Stimulated activated naive CD8-positive, alpha-beta T cell treated with anti-CD3 and anti-CD28 coated beads, Interleukin-15, amount 100 ng/mL, for 72 hours (primary cell): Measurements from ENCODE around the gene PAGR1.
"Not testable (repeated sequence)": the region's sequence is repeated elsewhere in the genome, so short reads cannot be mapped to it uniquely, and the experiment has no call there.

ENCODE experiments used
- ATAC-seq: fragments of 150-1000 bp; cut with Tn5 transposase; 2 replicates; pipeline ENCODE4 v1.10.0; 2021; ENCODE audit warnings: mild to moderate bottlenecking, moderate library complexity
- DNase-seq, 2 donors: peaks; one replicate each; pipeline ENCODE4 v3.0.0; 2021 to 2022
- H3K27ac Mint-ChIP-seq, 2 donors: one replicate each; pipeline ENCODE4 v1.8.0; 2022; ENCODE audit warnings: mild to moderate bottlenecking in 2 of 2, mixed read lengths in 2 of 2, moderate library complexity in 2 of 2
- H3K27me3 Mint-ChIP-seq: one replicate; pipeline ENCODE4 v1.8.0; 2022; ENCODE audit warnings: mixed read lengths
- H3K4me1 Mint-ChIP-seq: one replicate; pipeline ENCODE4 v1.8.0; 2022; ENCODE audit warnings: mild to moderate bottlenecking, mixed read lengths
- H3K4me3 Mint-ChIP-seq, 2 donors: one replicate each; pipeline ENCODE4 v1.8.0; 2022; ENCODE audit warnings: mild to moderate bottlenecking in 2 of 2, mixed read lengths in 2 of 2, moderate library complexity in 1 of 2
- H3K9me3 Mint-ChIP-seq, 2 donors: one replicate each; pipeline ENCODE4 v1.8.0; 2022; ENCODE audit warnings: mixed read lengths in 2 of 2

Gene PAGR1

GRCh38 chr16:29858149-29858849 lies 42.3 kb downstream of the PAGR1 start:
- DNase-seq: no peak
- H3K27ac Mint-ChIP-seq: no peak overlapping the region
- H3K4me3 Mint-ChIP-seq: no peak overlapping the region
- no peaks in the 10 kb centered on the region for H3K27me3 Mint-ChIP-seq
- no peaks in the 10 kb centered on the region for H3K9me3 Mint-ChIP-seq
- ATAC-seq: no peak
- H3K4me1 Mint-ChIP-seq: peaks cover 53% of the 10 kb centered on the region

- DNase-seq (no peak), ATAC-seq (no peak)
- Mint-ChIP-seq H3K4me1 (peaks cover 59% of the 10 kb centered on the region), H3K9me3 (no peaks in the 10 kb centered on the region), H3K27me3 (no peaks in the 10 kb centered on the region), H3K27ac (no peak overlapping the region), H3K4me3 (no peak overlapping the region)
Measured at GRCh38 chr16:29858974-29859373, 43.0 kb downstream of the PAGR1 start.

GRCh38 chr16:29860218-29860617 lies 44.3 kb downstream of the PAGR1 start:
- H3K4me1 Mint-ChIP-seq: peaks cover 54% of the 10 kb centered on the region

GRCh38 chr16:29862383-29862883 lies 46.5 kb downstream of the PAGR1 start:
- H3K4me3 Mint-ChIP-seq: peak overlapping the region; percentile 93 to 96
- H3K4me1 Mint-ChIP-seq: peaks cover 54% of the 10 kb centered on the region
- no peaks in the 10 kb centered on the region for H3K9me3 Mint-ChIP-seq
- ATAC-seq (no peak), DNase-seq (peak in 1 of 2 donors; percentile 15)
- no peaks in the 10 kb centered on the region for H3K27me3 Mint-ChIP-seq
- peak overlapping the region; percentile 98 to 99 for H3K27ac Mint-ChIP-seq

More at GRCh38 chr16:29860218-29860617, 44.3 kb downstream of the PAGR1 start:
- ATAC-seq (no peak), DNase-seq (no peak)
- no peak overlapping the region for H3K27ac Mint-ChIP-seq
- no peak overlapping the region for H3K4me3 Mint-ChIP-seq
- no peaks in the 10 kb centered on the region for H3K27me3 Mint-ChIP-seq
- no peaks in the 10 kb centered on the region for H3K9me3 Mint-ChIP-seq

GRCh38 chr16:29862884-29863668 lies 47.1 kb downstream of the PAGR1 start, which contains the start of gene CDIPT:
Gene CDIPT (minus strand): TSS chr16:29863226. CDS start chr16:29862857, 369 bp downstream.
- peak; percentile 92 to 95 for DNase-seq
- Mint-ChIP-seq H3K27ac (peak within 1 kb of the TSS; percentile 99), H3K4me3 (peak within 1 kb of the TSS; percentile 93 to 96), H3K4me1 (peaks cover 53% of the 10 kb centered on the region), H3K27me3 (no peaks in the 10 kb centered on the region), H3K9me3 (no peaks in the 10 kb centered on the region)
- ATAC-seq: peak; percentile 99

GRCh38 chr16:29863669-29863984 lies 47.7 kb downstream of the PAGR1 start:
- H3K27me3 Mint-ChIP-seq: no peaks in the 10 kb centered on the region
- H3K27ac Mint-ChIP-seq: peak overlapping the region; percentile 33 to 99
- ATAC-seq (no peak), DNase-seq (no peak)
- H3K4me3 Mint-ChIP-seq: peak overlapping the region; percentile 93 to 96
- no peaks in the 10 kb centered on the region for H3K9me3 Mint-ChIP-seq
- H3K4me1 Mint-ChIP-seq: peaks cover 48% of the 10 kb centered on the region

GRCh38 chr16:29864205-29864604 lies 48.3 kb downstream of the PAGR1 start:
- H3K27ac Mint-ChIP-seq: no peak overlapping the region
- DNase-seq (no peak), ATAC-seq (no peak)
- no peak overlapping the region for H3K4me3 Mint-ChIP-seq
- H3K9me3 Mint-ChIP-seq: no peaks in the 10 kb centered on the region
- H3K4me1 Mint-ChIP-seq: peaks cover 42% of the 10 kb centered on the region
- H3K27me3 Mint-ChIP-seq: no peaks in the 10 kb centered on the region

- Mint-ChIP-seq H3K9me3 (no peaks in the 10 kb centered on the region), H3K27ac (no peak overlapping the region), H3K27me3 (no peaks in the 10 kb centered on the region), H3K4me1 (peaks cover 7% of the 10 kb centered on the region), H3K4me3 (no peak overlapping the region)
- ATAC-seq (no peak), DNase-seq (no peak)
Measured at GRCh38 chr16:29868396-29869009, 52.6 kb downstream of the PAGR1 start.

GRCh38 chr16:29869067-29869466 lies 53.1 kb downstream of the PAGR1 start:
- H3K9me3 Mint-ChIP-seq, H3K4me3 Mint-ChIP-seq, ATAC-seq, H3K27me3 Mint-ChIP-seq, H3K4me1 Mint-ChIP-seq, H3K27ac Mint-ChIP-seq, DNase-seq: not testable (repeated sequence)
